WTC11 (cell line): ENCODE data around the gene DDRGK1.

Experiments used
- NR3C1 ChIP-seq: sonication (generic); formaldehyde crosslinking; conservative IDR thresholded peaks from 2 replicates; pipeline ENCODE4 v1.8.1; 2023; ENCODE audit warnings: low read depth, mild to moderate bottlenecking, missing genetic modification reagents
- TP53 ChIP-seq: sonication (generic); formaldehyde crosslinking; IDR thresholded peaks from 2 replicates; pipeline ENCODE4 v1.8.1; 2023; ENCODE audit warnings: mild to moderate bottlenecking, missing genetic modification reagents

GRCh38 chr20:3177746-3178485 is 26.6 kb downstream of the DDRGK1 start:
- TF ChIP-seq TP53 (CRISPR knock-in tag) (no peak), NR3C1 (no peak)
